ENCODE results near the gene NUF2. TPM values are rescaled to one million over a fixed set of nuclear protein-coding genes. Genes with fewer than 3 reads are reported as not detected.

Gene NUF2
- total RNA-seq, 1 experiment from 2014 or later: 62.1 TPM

DNA sequence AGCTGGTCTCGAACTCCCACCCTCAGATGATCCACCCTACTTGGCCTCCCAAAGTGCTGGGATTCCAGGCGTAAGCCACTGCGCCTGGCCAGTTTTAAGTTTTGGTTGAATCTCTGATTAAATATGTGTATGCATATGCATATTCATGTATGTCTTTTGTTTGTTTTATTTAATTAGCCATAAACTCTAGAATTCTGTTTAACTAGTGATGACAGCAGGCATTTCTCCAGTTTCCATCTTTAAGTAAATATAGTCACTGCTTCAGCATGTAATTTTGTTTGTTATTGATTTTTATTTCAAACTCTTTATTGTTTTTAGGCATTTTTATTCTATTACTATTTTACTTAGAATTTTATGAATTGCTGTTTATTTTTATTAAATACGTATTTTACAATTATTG is 58.0 kb downstream of the NUF2 start:
- no peak overlapping the region for H3K9ac ChIP-seq (ENCODE audit: low read length)
- H3F3A ChIP-seq (ENCODE audit: low read length, unreplicated experiment): no peaks in the 10 kb centered on the region
- ATAC-seq (peak; percentile 25), DNase-seq (peak; percentile 36)
- H2AFZ ChIP-seq (ENCODE audit: low read length): no peak overlapping the region
- H3K4me1 ChIP-seq (ENCODE audit: insufficient read depth, low read length): peaks cover 6% of the 10 kb centered on the region; the same call in 1 of the 2 replicates
- no peaks in the 10 kb centered on the region for H4K20me1 ChIP-seq (ENCODE audit: low read length)
- no peak for TF ChIP-seq CTCF (conservative IDR thresholded peaks at IDR 0.05; ENCODE audit: low read depth, low read length)
- no peak for TF ChIP-seq EZH2phosphoT487 (IDR thresholded peaks at IDR 0.05; ENCODE audit: borderline replicate concordance, low read length)
- no peak for TF ChIP-seq EZH2 (IDR thresholded peaks at IDR 0.05; ENCODE audit: low read length, unreplicated experiment)
- H3K36me3 ChIP-seq (ENCODE audit: low read depth, low read length): no peaks in the 10 kb centered on the region
- POLR2A ChIA-PET (ENCODE audit: unreplicated experiment): no interaction called here
- no peak overlapping the region for H3K4me3 ChIP-seq (ENCODE audit: low read length)
- no peaks in the 10 kb centered on the region for H3K79me2 ChIP-seq (ENCODE audit: low read length)
- no peaks in the 10 kb centered on the region for H3K9me2 ChIP-seq (replicated peaks; ENCODE audit: low read length)
- H3K27me3 ChIP-seq (ENCODE audit: low read length): peaks cover 18% of the 10 kb centered on the region
- CTCF ChIA-PET: no interaction called here
- H3K9me3 ChIP-seq (ENCODE audit: low read length): no peaks in the 10 kb centered on the region
- no TSS peak for BruUV-seq (replicated peaks)
- intact Hi-C loops (cut with micrococcal nuclease): loop anchor here (5.0 kb wide), 1 partner anchor 1338 kb away; no protein-coding TSS in a partner anchor
- no peak overlapping the region for H3K27ac ChIP-seq (ENCODE audit: low read length)
- H3K4me2 ChIP-seq (ENCODE audit: low read length): no peak overlapping the region

DNA sequence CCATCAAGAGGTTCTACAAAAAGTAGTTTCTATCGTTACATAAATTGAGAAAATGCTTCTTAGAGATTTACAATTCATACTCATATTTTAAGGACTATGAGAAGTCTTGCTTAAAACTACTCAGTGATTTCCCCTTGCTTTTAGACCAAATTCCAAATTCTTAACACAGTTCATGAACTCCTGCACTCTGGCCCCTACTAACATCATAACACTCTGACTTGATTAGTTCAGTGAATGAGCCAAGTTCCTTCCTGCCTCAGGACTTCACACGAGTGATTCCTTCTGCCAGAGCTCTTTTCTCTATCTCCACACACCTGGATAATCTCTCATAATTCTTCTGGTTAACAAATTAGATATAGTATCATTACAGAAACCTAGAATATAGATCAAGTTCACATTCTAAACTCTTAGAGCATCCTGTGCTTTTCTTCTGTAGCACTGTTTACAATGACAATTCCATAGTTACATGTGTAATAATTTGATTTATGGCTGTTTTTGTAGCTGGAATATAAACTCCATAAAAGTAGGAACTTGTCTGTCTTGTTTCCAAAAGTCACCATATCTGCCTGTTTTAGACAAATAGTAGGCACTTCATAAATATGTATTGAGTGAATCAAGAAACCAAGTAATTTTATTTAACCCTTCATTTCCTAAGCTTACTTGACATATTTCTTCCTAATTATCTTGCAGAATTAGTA is 59.9 kb downstream of the NUF2 start:
- Histone ChIP-seq H4K20me1 (ENCODE audit: low read length) (no peaks in the 10 kb centered on the region), H3K4me2 (ENCODE audit: low read length) (no peak overlapping the region), H2AFZ (ENCODE audit: low read length) (no peak overlapping the region), H3K9me2 (replicated peaks; ENCODE audit: low read length) (no peaks in the 10 kb centered on the region), H3K79me2 (ENCODE audit: low read length) (no peaks in the 10 kb centered on the region), H3F3A (ENCODE audit: low read length, unreplicated experiment) (no peaks in the 10 kb centered on the region), H3K36me3 (ENCODE audit: low read depth, low read length) (no peaks in the 10 kb centered on the region), H3K27ac (ENCODE audit: low read length) (no peak overlapping the region), H3K9me3 (ENCODE audit: low read length) (no peaks in the 10 kb centered on the region), H3K4me1 (ENCODE audit: insufficient read depth, low read length) (peaks cover 6% of the 10 kb centered on the region; the same call in 1 of the 2 replicates), H3K9ac (ENCODE audit: low read length) (no peak overlapping the region), H3K4me3 (ENCODE audit: low read length) (no peak overlapping the region), H3K27me3 (ENCODE audit: low read length) (peaks cover 24% of the 10 kb centered on the region)
- ChIA-PET CTCF (no interaction called here), POLR2A (ENCODE audit: unreplicated experiment) (no interaction called here)
- TF ChIP-seq EZH2phosphoT487 (IDR thresholded peaks at IDR 0.05; ENCODE audit: borderline replicate concordance, low read length) (no peak), CTCF (conservative IDR thresholded peaks at IDR 0.05; ENCODE audit: low read depth, low read length) (no peak), EZH2 (IDR thresholded peaks at IDR 0.05; ENCODE audit: low read length, unreplicated experiment) (no peak)
- no TSS peak for BruUV-seq (replicated peaks)
- DNase-seq (no peak), ATAC-seq (no peak)
- intact Hi-C loops (cut with micrococcal nuclease): loop anchor here (5.0 kb wide), 1 partner anchor 1336 kb away; no protein-coding TSS in a partner anchor

DNA sequence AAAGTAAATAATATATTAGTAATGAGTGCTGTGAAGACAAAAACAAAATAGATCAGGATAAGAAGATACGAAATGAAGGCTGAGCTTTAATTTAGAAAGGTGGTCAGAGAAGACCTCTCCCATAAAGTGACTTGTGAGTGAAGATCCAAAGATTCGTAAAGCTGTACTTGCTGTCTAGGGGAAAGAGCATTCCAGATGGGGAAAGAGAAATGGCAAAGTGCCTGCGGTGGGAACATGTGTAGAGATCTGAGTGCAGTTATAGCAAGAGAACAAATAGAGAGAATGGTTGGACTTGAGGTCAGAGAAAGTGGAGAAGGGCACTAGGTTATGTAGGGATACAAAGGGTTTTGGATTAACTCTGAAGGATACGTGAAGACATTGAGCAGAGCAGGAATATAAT is 60.6 kb downstream of the NUF2 start:
- Histone ChIP-seq H2AFZ (ENCODE audit: low read length) (no peak overlapping the region), H3K9me3 (ENCODE audit: low read length) (no peaks in the 10 kb centered on the region), H3K27me3 (ENCODE audit: low read length) (peaks cover 31% of the 10 kb centered on the region), H3K36me3 (ENCODE audit: low read depth, low read length) (no peaks in the 10 kb centered on the region), H3K9me2 (replicated peaks; ENCODE audit: low read length) (no peaks in the 10 kb centered on the region), H3K4me3 (ENCODE audit: low read length) (no peak overlapping the region), H4K20me1 (ENCODE audit: low read length) (no peaks in the 10 kb centered on the region), H3K79me2 (ENCODE audit: low read length) (no peaks in the 10 kb centered on the region), H3K27ac (ENCODE audit: low read length) (no peak overlapping the region), H3K4me1 (ENCODE audit: insufficient read depth, low read length) (peaks cover 6% of the 10 kb centered on the region; the same call in 1 of the 2 replicates), H3F3A (ENCODE audit: low read length, unreplicated experiment) (no peaks in the 10 kb centered on the region), H3K4me2 (ENCODE audit: low read length) (no peak overlapping the region), H3K9ac (ENCODE audit: low read length) (no peak overlapping the region)
- BruUV-seq (replicated peaks): no TSS peak
- CTCF ChIA-PET: no interaction called here
- POLR2A ChIA-PET (ENCODE audit: unreplicated experiment): no interaction called here
- ATAC-seq: no peak
- no peak for DNase-seq
- intact Hi-C loops (cut with micrococcal nuclease): loop anchor here (5.0 kb wide), 1 partner anchor 1335 kb away; no protein-coding TSS in a partner anchor
- TF ChIP-seq EZH2phosphoT487 (IDR thresholded peaks at IDR 0.05; ENCODE audit: borderline replicate concordance, low read length) (no peak), CTCF (conservative IDR thresholded peaks at IDR 0.05; ENCODE audit: low read depth, low read length) (no peak), EZH2 (IDR thresholded peaks at IDR 0.05; ENCODE audit: low read length, unreplicated experiment) (no peak)

All from PC-3 (cell line).